GM13977 (cell line): ENCODE measurements around the gene CACNG6.

Experiments
- DNase-seq: peaks from one replicate; pipeline ENCODE4 v3.0.0; 2012; ENCODE audit warnings: low spot score
- in situ Hi-C: fragments of 300-500 bp; cut with MboI; formaldehyde crosslinking; loops from one replicate; pipeline ENCODE4 v1.12.0; 2022; ENCODE audit warnings: low sequenced_read_pairs, low pct_unique_long_range_greater_than_20kb, mixed read lengths, inconsistent platforms; ENCODE audit not compliant: unreplicated experiment
- TF ChIP-seq, protein P1 (sequence below): IDR thresholded peaks from 2 replicates; pipeline ENCODE4 v1.5.1; 2012; ENCODE audit warnings: mild to moderate bottlenecking, control low read depth; ENCODE audit not compliant: insufficient read depth; ENCODE audit errors: extremely low read depth, missing control alignments

CACNG6 gene

DNA sequence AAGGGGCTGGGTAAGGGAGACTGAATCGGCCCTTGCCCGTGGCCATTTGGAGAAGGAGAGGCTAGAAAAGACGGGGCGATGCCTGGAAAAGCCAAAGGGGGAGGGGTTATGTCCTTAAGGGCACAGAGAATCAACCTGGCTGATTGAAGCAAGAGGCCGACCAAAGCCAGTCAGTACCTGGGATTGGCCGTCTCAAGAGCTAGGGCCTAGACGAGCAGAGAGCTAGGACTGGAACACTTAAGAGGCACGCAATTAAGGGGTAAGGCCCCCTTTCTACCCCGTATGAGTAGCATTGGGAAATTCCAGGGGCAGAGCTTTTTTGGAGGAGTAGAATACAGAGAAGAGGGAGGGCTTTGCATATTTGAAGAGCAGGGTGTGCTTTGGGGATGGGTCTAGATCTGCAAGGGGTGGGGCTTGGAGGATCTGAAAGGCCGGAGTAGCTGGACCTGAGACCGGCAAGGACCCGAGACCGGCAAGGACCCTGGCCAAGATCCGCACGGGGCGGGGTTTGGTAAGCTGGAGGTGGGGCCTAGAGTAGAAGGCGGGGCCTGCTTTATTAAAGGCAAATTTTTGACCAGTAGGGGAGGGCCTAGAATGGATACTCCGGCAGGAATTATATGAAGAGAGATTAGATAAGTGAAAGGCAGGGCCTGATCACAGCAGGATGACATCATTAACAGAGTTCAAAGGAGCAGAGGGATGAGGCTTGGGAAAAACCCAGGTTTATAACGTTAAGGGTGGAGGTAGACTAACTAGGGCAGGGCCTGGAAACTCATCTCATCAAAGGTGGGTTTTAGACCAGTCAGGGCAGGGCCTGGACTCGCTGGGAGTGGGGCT, 10.7 kb upstream of the CACNG6 start:
- no peak for DNase-seq
- TF ChIP-seq, protein P1, sequence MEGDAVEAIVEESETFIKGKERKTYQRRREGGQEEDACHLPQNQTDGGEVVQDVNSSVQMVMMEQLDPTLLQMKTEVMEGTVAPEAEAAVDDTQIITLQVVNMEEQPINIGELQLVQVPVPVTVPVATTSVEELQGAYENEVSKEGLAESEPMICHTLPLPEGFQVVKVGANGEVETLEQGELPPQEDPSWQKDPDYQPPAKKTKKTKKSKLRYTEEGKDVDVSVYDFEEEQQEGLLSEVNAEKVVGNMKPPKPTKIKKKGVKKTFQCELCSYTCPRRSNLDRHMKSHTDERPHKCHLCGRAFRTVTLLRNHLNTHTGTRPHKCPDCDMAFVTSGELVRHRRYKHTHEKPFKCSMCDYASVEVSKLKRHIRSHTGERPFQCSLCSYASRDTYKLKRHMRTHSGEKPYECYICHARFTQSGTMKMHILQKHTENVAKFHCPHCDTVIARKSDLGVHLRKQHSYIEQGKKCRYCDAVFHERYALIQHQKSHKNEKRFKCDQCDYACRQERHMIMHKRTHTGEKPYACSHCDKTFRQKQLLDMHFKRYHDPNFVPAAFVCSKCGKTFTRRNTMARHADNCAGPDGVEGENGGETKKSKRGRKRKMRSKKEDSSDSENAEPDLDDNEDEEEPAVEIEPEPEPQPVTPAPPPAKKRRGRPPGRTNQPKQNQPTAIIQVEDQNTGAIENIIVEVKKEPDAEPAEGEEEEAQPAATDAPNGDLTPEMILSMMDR, result no peak
- in situ Hi-C loops, result no loop called here

DNA sequence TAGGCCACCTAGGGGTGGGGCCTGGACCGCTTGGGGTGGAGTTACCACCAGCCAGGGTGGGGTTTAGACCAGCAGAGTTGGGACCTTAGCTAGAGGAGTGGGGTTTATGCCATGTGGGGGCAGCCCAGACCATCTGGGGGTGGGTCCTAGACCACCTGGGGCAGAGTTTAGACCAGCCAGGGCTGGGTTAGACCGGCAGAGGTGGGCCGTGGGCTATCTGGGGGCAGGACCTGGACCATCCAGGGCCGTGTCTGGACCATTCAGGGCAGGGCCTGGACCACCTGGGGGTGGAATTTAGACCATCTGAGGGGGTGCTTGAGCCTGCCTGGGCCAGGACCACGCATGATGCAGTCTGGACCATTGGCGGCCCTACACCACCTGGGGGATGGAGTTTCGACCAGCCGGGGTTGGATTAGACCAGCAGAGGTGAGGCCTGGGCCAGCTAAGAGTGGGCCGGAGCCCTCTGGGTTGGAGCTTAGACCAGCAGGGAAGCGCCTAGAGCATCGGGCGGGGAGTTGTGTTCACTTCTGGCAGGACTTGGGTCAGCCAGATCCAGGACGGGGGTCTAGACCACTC, 10.0 kb upstream of the CACNG6 start:
- in situ Hi-C loops, result no loop called here
- TF ChIP-seq, protein P1, result no peak
- DNase-seq, result no peak

DNA sequence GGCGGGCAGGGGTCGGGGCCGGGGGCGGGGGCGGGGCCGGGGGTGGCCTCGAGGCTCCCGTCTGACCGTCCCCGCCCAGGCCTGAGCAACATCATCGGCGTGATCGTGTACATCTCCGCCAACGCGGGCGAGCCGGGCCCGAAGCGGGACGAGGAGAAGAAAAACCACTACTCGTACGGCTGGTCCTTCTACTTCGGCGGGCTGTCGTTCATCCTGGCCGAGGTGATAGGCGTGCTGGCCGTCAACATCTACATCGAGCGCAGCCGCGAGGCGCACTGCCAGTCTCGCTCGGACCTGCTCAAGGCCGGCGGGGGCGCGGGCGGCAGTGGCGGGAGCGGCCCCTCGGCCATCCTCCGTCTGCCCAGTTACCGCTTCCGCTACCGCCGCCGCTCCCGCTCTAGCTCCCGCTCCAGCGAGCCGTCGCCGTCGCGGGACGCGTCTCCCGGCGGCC, 9.4 kb upstream of the CACNG6 start:
- DNase-seq, result no peak
- TF ChIP-seq, protein P1, result no peak
- in situ Hi-C loops, result no loop called here

DNA sequence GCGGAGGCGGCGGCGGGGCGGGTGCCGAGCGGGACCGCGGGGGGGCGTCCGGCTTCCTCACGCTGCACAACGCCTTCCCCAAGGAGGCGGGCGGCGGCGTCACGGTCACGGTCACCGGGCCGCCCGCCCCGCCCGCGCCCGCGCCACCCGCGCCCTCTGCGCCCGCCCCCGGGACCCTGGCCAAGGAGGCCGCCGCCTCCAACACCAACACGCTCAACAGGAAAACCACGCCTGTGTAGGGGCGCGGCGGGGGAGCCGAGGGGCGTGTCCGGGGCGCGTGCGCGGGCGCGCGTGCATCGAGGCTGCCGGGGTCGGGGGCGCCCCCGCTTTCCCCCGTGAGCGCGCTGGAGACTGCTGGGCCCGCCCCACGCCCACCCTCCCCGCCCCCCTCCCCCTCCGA, 8.8 kb upstream of the CACNG6 start:
- in situ Hi-C loops, result no loop called here
- DNase-seq, result no peak
- TF ChIP-seq, protein P1, result no peak

DNA sequence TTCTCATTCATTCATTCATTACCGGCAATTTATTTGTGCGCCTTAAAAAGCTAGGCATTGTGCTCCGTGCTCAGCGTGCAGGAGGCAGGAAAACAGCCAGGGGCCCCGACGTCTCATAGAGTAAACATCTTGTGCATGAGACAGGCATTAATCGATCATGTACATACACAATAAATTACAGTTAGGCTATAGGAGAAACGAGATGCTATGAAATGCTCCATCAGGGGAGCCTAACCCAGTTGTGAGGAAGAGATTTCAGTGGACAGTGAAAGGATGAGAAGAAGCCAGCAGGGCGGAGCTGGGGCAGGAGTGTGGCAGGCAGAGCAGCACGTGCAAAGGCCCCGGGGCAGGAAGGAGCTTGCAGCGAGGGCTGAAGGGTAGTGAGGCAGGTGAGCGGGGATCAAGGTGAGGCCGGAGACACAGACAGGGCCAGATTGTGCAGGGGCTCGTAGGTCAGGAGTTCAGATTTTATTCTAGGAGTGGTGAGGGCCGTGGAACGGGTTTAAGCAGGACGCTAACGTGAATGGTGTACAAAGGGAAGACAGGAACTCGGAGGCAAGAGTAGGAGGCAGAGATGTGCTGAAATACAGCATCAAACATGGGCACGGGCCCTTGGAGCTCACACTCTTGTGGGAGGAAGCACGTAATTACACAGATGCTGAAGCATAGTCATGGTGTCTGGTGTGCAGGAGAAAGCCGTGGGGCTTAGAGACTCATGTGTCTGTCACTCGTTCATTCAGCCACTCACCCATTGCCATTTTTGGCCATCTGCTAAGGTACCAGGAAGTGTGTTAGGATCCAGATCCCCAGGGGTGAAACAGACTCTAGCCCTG, 7.8 kb upstream of the CACNG6 start:
- in situ Hi-C loops, result no loop called here
- TF ChIP-seq, protein P1, result no peak
- no peak for DNase-seq

DNA sequence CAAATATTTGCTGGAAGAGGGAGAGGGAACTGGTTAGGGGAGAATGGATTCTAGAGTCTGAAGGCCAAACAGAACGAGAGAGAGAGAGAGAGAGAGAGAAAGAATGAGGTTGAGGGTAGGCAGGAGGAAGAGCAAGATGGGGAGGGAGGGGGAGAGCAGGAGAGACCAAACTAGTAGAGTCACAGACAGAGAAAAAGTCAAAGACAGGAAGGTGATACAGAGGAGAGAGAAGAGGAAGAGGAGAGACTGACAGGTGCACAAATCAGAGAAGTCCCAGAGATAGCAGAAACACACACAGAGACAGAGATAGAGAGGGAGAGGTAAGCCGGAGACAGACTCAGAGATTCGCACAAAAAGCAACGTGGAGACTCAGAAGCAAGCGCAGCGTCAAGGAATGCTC, 5.6 kb upstream of the CACNG6 start:
- in situ Hi-C loops, result no loop called here
- TF ChIP-seq, protein P1, result no peak
- DNase-seq, result no peak
